GM13977 (cell line): ENCODE results near the gene COX19.
A peak's percentile ranks its signal among the peaks of the same experiment; 100 is the strongest.

Experiments
- DNase-seq: peaks from one replicate; pipeline ENCODE4 v3.0.0; 2012; ENCODE audit warnings: low spot score
- in situ Hi-C: fragments of 300-500 bp; cut with MboI; formaldehyde crosslinking; loops from one replicate; pipeline ENCODE4 v1.12.0; 2022; ENCODE audit warnings: low sequenced_read_pairs, low pct_unique_long_range_greater_than_20kb, mixed read lengths, inconsistent platforms; ENCODE audit not compliant: unreplicated experiment
- TF ChIP-seq, protein P1 (sequence below): IDR thresholded peaks from 2 replicates; pipeline ENCODE4 v1.5.1; 2012; ENCODE audit warnings: mild to moderate bottlenecking, control low read depth; ENCODE audit not compliant: insufficient read depth; ENCODE audit errors: extremely low read depth, missing control alignments

Gene COX19, protein sequence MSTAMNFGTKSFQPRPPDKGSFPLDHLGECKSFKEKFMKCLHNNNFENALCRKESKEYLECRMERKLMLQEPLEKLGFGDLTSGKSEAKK

DNA sequence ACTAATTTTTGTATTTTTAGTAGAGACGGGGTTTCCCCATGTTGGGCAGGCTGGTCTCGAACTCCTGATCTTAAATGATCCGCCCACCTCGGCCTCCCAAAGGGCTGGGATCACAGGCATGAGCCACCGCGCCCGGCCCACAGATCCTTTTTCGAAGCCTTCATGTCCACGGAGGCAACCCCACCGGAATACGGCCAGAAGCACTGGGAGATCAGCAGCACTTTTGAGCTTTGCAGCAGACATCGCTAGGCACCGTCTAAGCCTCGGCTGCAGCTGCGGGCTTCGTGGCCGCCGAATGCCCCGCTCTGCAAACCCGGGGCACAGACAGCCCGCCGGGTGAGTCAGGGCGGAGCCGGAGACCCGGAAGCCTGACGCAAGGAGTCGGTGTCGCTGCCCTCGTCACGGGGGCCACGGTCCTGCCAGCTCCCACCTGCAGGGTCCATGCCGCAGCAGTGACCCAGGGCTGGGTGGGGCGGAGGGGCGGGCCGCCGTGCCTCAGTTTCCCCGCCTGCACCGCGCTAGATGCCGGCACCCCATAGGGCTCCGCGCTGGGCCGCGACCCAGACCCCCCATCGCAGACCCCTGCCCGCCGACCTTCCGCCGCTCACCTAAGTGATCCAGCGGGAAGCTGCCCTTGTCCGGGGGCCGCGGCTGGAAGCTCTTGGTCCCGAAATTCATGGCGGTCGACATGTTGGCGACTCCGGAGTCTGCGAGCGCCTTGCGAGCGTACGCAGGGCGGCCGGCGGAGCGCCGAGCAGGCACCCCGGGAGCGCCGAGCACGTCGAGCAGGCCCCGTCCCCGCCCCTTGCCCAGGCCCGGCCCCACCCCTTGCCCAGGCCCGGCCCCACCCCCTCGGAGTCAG lies at the start of gene COX19:
Gene COX19 (minus strand): TSS at position 730 of the 862 bp plus-strand sequence. CDS start 40 bp downstream, at position 690.
- TF ChIP-seq, protein P1, sequence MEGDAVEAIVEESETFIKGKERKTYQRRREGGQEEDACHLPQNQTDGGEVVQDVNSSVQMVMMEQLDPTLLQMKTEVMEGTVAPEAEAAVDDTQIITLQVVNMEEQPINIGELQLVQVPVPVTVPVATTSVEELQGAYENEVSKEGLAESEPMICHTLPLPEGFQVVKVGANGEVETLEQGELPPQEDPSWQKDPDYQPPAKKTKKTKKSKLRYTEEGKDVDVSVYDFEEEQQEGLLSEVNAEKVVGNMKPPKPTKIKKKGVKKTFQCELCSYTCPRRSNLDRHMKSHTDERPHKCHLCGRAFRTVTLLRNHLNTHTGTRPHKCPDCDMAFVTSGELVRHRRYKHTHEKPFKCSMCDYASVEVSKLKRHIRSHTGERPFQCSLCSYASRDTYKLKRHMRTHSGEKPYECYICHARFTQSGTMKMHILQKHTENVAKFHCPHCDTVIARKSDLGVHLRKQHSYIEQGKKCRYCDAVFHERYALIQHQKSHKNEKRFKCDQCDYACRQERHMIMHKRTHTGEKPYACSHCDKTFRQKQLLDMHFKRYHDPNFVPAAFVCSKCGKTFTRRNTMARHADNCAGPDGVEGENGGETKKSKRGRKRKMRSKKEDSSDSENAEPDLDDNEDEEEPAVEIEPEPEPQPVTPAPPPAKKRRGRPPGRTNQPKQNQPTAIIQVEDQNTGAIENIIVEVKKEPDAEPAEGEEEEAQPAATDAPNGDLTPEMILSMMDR = no peak
- peak; percentile 95 for DNase-seq
- in situ Hi-C loops = no loop called here

DNA sequence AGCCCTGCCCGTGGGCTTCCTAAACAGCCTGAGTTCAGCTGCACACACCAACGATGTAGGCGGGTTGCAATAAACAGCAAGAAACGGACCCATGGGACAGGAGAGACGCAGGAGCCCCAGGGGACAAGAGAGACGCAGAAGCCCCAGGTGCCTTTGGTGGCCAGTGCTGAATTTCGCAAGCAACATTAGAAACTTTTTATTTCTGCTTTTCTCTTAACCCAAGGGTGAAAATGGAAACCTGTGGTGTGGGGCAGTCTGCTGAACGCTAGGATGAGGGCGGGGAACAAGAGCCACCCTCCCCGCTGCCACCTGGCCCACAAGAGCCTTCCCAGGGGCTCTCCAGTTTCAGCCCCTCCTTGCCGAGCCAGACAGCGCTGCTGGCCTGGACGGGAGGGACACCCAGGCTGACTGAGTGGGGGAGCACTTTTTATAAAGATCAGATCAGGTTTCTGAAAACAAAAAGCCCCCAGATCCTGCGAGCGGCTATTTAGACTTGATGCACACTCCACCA lies 49.0 kb upstream of the COX19 start:
- DNase-seq = peak; percentile 94
- TF ChIP-seq, protein P1 = no peak
- in situ Hi-C loops = no loop called here

DNA sequence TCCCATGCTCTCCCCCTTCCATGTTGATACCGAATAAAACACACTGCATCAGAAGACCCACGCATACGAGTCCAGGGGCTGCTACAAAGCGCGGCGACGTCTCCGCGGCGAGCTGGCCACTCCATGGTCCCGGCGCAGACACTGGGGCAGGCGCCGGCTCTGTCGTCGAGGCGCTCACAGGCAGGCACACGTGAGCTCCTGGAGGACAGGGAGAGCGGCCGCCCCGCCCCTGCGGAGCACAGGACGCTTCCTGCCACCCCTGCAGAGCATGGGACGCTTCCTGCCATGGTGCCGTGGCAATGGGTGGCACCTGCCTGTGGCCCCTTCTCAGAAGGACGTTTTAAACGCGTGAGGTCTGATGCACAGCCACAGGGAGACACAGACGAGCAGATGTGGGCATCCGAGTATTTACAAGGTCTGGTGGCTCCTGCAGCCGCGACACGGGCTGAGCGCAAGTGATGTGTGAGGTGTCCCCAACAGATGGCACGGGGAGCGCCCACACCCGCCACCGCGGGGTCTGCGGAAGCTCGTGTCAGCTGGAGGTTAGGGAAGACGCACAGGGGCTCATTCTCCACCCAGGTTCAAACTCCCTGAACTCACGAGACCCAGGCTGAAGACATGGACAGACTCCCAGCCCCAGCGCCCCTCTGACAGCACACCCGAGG lies 47.6 kb upstream of the COX19 start:
- DNase-seq = no peak
- in situ Hi-C loops = no loop called here
- TF ChIP-seq, protein P1 = no peak

DNA sequence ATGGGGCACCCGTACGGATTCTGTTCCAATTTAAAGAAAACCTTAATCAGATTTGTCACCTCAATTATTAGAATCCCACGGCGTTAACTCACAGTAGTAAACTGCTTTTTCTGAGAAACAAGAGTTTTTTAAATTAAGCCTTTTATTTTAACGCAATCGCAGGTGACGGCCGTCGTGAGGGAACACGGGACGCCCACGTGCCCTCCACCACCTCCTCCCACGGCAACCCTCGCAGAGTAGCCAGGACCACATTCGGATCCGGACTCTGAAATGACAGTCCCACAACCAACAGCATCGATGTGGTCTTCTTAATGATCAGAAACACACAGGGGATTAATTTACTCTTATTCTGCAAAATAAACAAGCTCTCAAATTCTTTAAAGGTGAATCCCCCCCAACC lies 47.0 kb upstream of the COX19 start:
- TF ChIP-seq, protein P1 = no peak
- DNase-seq = no peak
- in situ Hi-C loops = no loop called here

DNA sequence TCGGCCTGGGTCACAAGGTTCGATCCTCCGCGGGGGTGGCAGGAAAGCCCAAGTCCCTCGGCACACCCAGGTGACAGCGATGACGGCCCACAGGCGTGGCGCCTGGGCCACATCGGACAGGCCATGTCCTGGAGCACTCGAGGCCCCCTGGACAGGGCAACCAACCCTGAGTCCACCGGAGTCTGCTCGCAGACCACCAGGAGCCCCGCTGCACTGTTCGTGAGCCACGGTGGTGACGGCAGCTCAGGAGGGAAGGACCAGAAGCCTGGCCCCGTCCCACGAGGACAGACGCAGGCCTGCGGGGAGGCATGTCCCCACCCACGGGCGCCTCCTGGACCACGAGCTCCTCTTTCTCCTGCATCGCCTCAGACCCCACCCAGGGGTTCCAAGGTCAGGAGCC lies 46.6 kb upstream of the COX19 start:
- TF ChIP-seq, protein P1 = no peak
- in situ Hi-C loops = no loop called here
- DNase-seq = no peak

DNA sequence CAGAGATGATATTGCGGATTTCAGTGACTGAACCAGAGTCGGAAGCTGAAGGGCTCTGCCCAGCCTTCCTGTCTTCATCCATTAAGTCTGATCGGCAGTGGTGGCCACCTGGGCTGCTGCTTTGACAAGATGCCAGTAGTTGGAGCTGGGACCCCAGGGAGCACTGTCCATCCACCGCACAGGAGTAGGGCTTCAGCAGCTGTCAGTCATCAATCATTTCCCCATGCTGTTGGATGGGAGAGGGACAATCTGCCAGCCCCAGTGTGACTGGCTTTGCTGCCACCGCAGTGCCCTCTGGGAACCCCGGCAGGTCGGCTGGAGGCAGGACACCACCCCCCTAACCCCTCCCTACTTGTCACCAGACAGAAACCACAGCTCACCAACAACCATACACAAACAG lies 46.0 kb upstream of the COX19 start:
- TF ChIP-seq, protein P1 = no peak
- no peak for DNase-seq
- in situ Hi-C loops = no loop called here
